ENCODE results near the gene RAB40A. TPM values are rescaled to one million over a fixed set of nuclear protein-coding genes. Genes with fewer than 3 reads are reported as not detected.

RAB40A gene
- total RNA-seq, 1 experiment from 2014 or later: not detected

GRCh38 chrX:103523605-103524004 is 4.3 kb upstream of the RAB40A start:
- no peaks in the 10 kb centered on the region for H3K4me1 ChIP-seq (ENCODE audit: insufficient read depth, low read length)
- H2BK12ac ChIP-seq (ENCODE audit: insufficient read length, low read depth, low read length): no peak overlapping the region
- H4K20me1 ChIP-seq (ENCODE audit: control insufficient read depth, insufficient read depth, insufficient read length): no peaks in the 10 kb centered on the region
- no peaks in the 10 kb centered on the region for H3K79me1 ChIP-seq (ENCODE audit: insufficient read depth, low read depth, low read length, poor library complexity, severe bottlenecking)
- no peak overlapping the region for H3K4ac ChIP-seq (ENCODE audit: low read depth, low read length)
- no peak overlapping the region for H4K5ac ChIP-seq (ENCODE audit: insufficient read length, low read depth, low read length)
- H2BK20ac ChIP-seq (ENCODE audit: low read depth, low read length, poor library complexity, severe bottlenecking): no peak overlapping the region
- H2BK5ac ChIP-seq (ENCODE audit: insufficient read length, low read length): no peak overlapping the region
- no CpG with 5 or more reads among the region's 2 CpGs for WGBS (ENCODE audit: extremely low coverage, insufficient read length, low lambda C conversion rate)
- Mint-ChIP-seq H3K9me3 (peaks cover 0 to 18% of the 10 kb centered on the region in 2 experiments; a peak in 2 of 5 replicates), H3K27ac (no peak overlapping the region), H3K4me3 (no peak overlapping the region), H3K36me3 (ENCODE audit: insufficient read depth in 1 of 3, low read depth in 3 of 3) (no peaks in the 10 kb centered on the region), H3K4me1 (no peaks in the 10 kb centered on the region), H3K27me3 (ENCODE audit: low read depth) (no peaks in the 10 kb centered on the region; the same call in 1 of the 2 replicates)
- H3K18ac ChIP-seq (ENCODE audit: insufficient read length, low read depth, low read length): no peak overlapping the region
- no peak for DNase-seq
- H4K8ac ChIP-seq (replicated peaks; ENCODE audit: insufficient read length, low read depth, low read length): no peak overlapping the region
- H3K9ac ChIP-seq (ENCODE audit: extremely low read depth, insufficient read length, low read length): no peak overlapping the region
- H3K23ac ChIP-seq (ENCODE audit: insufficient read length, low read depth, low read length): no peak overlapping the region
- H3K27ac ChIP-seq (ENCODE audit: insufficient read length, low read depth, low read length): no peak overlapping the region
- no peaks in the 10 kb centered on the region for H3K9me3 ChIP-seq (ENCODE audit: control insufficient read depth, low read depth, low read length)
- no peak overlapping the region for H2AK5ac ChIP-seq (ENCODE audit: insufficient read length, low read length)
- peaks cover 2% of the 10 kb centered on the region; the same call in 1 of the 2 replicates for H3K27me3 ChIP-seq (ENCODE audit: insufficient read depth, low read length)
- H2BK120ac ChIP-seq (ENCODE audit: low read depth, low read length, poor library complexity, severe bottlenecking): no peak overlapping the region
- no peak overlapping the region for H2AFZ ChIP-seq (ENCODE audit: low read length)
- no peak overlapping the region for H3T11ph ChIP-seq (ENCODE audit: low read length)
- no peak overlapping the region for H3K4me2 ChIP-seq (ENCODE audit: insufficient read depth, insufficient read length, low read length)
- H3K14ac ChIP-seq (ENCODE audit: insufficient read depth, low read length): no peak overlapping the region
- TF ChIP-seq CTCF (conservative IDR thresholded peaks at IDR 0.05): no peak
- no peak overlapping the region for H4K91ac ChIP-seq (ENCODE audit: insufficient read length, low read depth, low read length)
- no peak overlapping the region for H2BK15ac ChIP-seq (ENCODE audit: low read depth, low read length)
- no peaks in the 10 kb centered on the region for H3K79me2 ChIP-seq (ENCODE audit: insufficient read depth, low read length)
- H3K23me2 ChIP-seq (ENCODE audit: insufficient read length, low read depth, low read length, poor library complexity, severe bottlenecking): no peaks in the 10 kb centered on the region
- no peak overlapping the region for H3K56ac ChIP-seq (ENCODE audit: insufficient read length, low read depth, low read length)
